Adrenal gland (tissue), 12 donors: ENCODE data around the gene SSTR1. TPM values are rescaled to one million over a fixed set of nuclear protein-coding genes. Genes with fewer than 3 reads are reported as not detected.

Experiments used
- DNase-seq, 7 donors: peaks; one replicate each; pipeline ENCODE4 v3.0.0-alpha.2; 2019 to 2020
- H3K27ac ChIP-seq, 5 donors: fragments of 200-600 bp; sonication (generic) in 4 of 5; 1 replicate in 3 of 5; 2 replicates in 2 of 5; pipeline versions ENCODE4 v1.5.1 to v1.8.0; 2016 to 2020; ENCODE audit warnings: mild to moderate bottlenecking in 1 of 5
- H3K27me3 ChIP-seq: fragments of 200-600 bp; 2 replicates; pipeline ENCODE4 v1.8.0; 2021
- H3K36me3 ChIP-seq, 2 donors: fragments of 200-600 bp; replicated peaks in 1 of 2; 1 replicate in 1 of 2; 2 replicates in 1 of 2; pipeline versions ENCODE4 v1.5.1 to v1.8.0; 2018 to 2022
- H3K4me1 ChIP-seq, 2 donors: fragments of 200-600 bp; replicated peaks in 1 of 2; 1 replicate in 1 of 2; 2 replicates in 1 of 2; pipeline versions ENCODE4 v1.5.1 to v1.8.0; 2018 to 2021
- H3K4me3 ChIP-seq, 4 donors: fragments of 200-600 bp; sonication (generic) in 3 of 4; one replicate each; pipeline ENCODE4 v1.5.1; 2016 to 2018
- H3K9me3 ChIP-seq, 3 donors: fragments of 200-600 bp; sonication (generic) in 1 of 3; replicated peaks in 1 of 3; 1 replicate in 2 of 3; 2 replicates in 1 of 3; pipeline versions ENCODE4 v1.5.1 to v1.8.0; 2016 to 2021
- CTCF ChIP-seq, 6 experiments: fragments of 450-650 bp in 4 of 6; fragments of 200-600 bp in 2 of 6; sonication (generic) in 1 of 6; IDR thresholded peaks; 1 replicate in 5 of 6; 2 replicates in 1 of 6; pipeline versions ENCODE4 v1.5.1 to v1.8.0; 2016 to 2021; ENCODE audit warnings: antibody characterized with exemption in 6 of 6, mild to moderate bottlenecking in 2 of 6, moderate library complexity in 1 of 6
- POLR2A ChIP-seq, 2 donors: fragments of 450-650 bp; IDR thresholded peaks; one replicate each; pipeline ENCODE4 v1.6.1; 2017; ENCODE audit warnings: antibody characterized with exemption in 2 of 2, mild to moderate bottlenecking in 2 of 2, moderate library complexity in 1 of 2
- WGBS, 4 donors: extraction: QIAGEN DNeasy Blood & Tissue Kit in 2 of 4; methylation state at CpG; one replicate each; pipeline versions ENCODE4 v1.1.5 to v1.1.7; 2013 to 2017; 5-methylcytosine and 5-hydroxymethylcytosine counted together
- intact Hi-C, 2 donors: fragments of 100-400 bp; cut with DNase I; formaldehyde crosslinking; loops; one replicate each; pipeline versions ENCODE4 v1.14.1 to v1.15.0; 2022 to 2023
- polyA plus RNA-seq, 3 donors: library from polyadenylated mRNA; stranded (reverse); fragments of 200-250 nt in 2 of 3; fragments of 350-450 nt in 1 of 3; fragmentation: Illumina TruSeq in 1 of 3; extraction: RNeasy Lipid Tissue Mini Kit (QIAGEN cat#74804) in 1 of 3; gene quantifications; one replicate each; pipeline ENCODE4 v1.2.3, GENCODE V29; 2013 to 2014
- total RNA-seq, 9 donors: library from RNA; depleted of rRNA in 4 of 9; stranded (reverse); fragments of >200 nt in 4 of 9; fragments of 120-200 nt in 1 of 9; fragmentation: NEBNext Ultra II Directional in 1 of 9; extraction: Animal tissue kit (Norgen Biotek cat#: 25700) in 1 of 9; gene quantifications; one replicate each; pipeline versions ENCODE4 v1.1.0 to v1.2.4, GENCODE V29; 2013 to 2023
- donor health status: healthy with polysubstance abuse.
- donor health status: Bipolar disorder and iron deficiency.
- donor health status: DM: yes; HTN: yes; CAD: no.
- donor health status: DM: no; HTN: no; CAD: no.
- donor health status: DM: no; HTN: no; CAD: no.
- donor health status: DM: yes; HTN: yes; CAD: no.

The SSTR1 gene
- total and polyA plus RNA-seq, 12 donors: under 0.01 to 0.65 (median 0.28) TPM; not detected in 2

- H3K9me3 ChIP-seq: no peaks in the 10 kb centered on the region
- TF ChIP-seq POLR2A (IDR thresholded peaks at IDR 0.05) (no peak), CTCF (IDR thresholded peaks at IDR 0.05) (no peak)
- intact Hi-C loops: no loop called here
- no peak overlapping the region for H3K27ac ChIP-seq
- H3K27me3 ChIP-seq: no peaks in the 10 kb centered on the region
- 66 to 98% (median 92%) methylated on average over 2 of the region's 2 CpGs for WGBS, 4 donors
- no peaks in the 10 kb centered on the region for H3K4me1 ChIP-seq
- H3K4me3 ChIP-seq: no peak overlapping the region
- DNase-seq: no peak
- H3K36me3 ChIP-seq: no peaks in the 10 kb centered on the region
Observed at GRCh38 chr14:38174711-38175110, 33.0 kb upstream of the SSTR1 start.

GRCh38 chr14:38175658-38176057 lies 32.0 kb upstream of the SSTR1 start:
- intact Hi-C loops: no loop called here
- 68 to 92% (median 76%) methylated on average over 2 of the region's 2 CpGs for WGBS, 4 donors

GRCh38 chr14:38176379-38176778 lies 31.3 kb upstream of the SSTR1 start:
- WGBS, 4 donors: 70 to 79% (median 73%) methylated on average over 1 of the region's 1 CpG
- Histone ChIP-seq H3K36me3 (no peaks in the 10 kb centered on the region), H3K27me3 (no peaks in the 10 kb centered on the region), H3K27ac (no peak overlapping the region), H3K4me1 (no peaks in the 10 kb centered on the region), H3K4me3 (no peak overlapping the region), H3K9me3 (no peaks in the 10 kb centered on the region)
- TF ChIP-seq CTCF (IDR thresholded peaks at IDR 0.05): no peak
- TF ChIP-seq POLR2A (IDR thresholded peaks at IDR 0.05): no peak
- intact Hi-C loops: no loop called here
- no peak for DNase-seq

More at GRCh38 chr14:38175658-38176057, 32.0 kb upstream of the SSTR1 start:
- no peak for TF ChIP-seq CTCF (IDR thresholded peaks at IDR 0.05)
- TF ChIP-seq POLR2A (IDR thresholded peaks at IDR 0.05): no peak
- no peaks in the 10 kb centered on the region for H3K9me3 ChIP-seq
- no peak for DNase-seq
- H3K4me1 ChIP-seq: no peaks in the 10 kb centered on the region
- H3K27me3 ChIP-seq: no peaks in the 10 kb centered on the region
- no peak overlapping the region for H3K27ac ChIP-seq
- H3K4me3 ChIP-seq: no peak overlapping the region
- H3K36me3 ChIP-seq: no peaks in the 10 kb centered on the region

GRCh38 chr14:38184132-38184531 lies 23.6 kb upstream of the SSTR1 start:
- TF ChIP-seq CTCF (IDR thresholded peaks at IDR 0.05) (no peak), POLR2A (IDR thresholded peaks at IDR 0.05) (no peak)
- no peak overlapping the region for H3K4me3 ChIP-seq
- no peak for DNase-seq
- H3K4me1 ChIP-seq: no peaks in the 10 kb centered on the region
- no peak overlapping the region for H3K27ac ChIP-seq
- no peaks in the 10 kb centered on the region for H3K9me3 ChIP-seq
- H3K36me3 ChIP-seq: no peaks in the 10 kb centered on the region
- intact Hi-C loops: loop anchor here in 1 of 2 donors (10.0 kb wide), 1 partner anchor 289 kb away; no protein-coding TSS in a partner anchor
- H3K27me3 ChIP-seq: no peaks in the 10 kb centered on the region
